ENCODE data around the gene DHRS12.

DHRS12 gene, protein sequence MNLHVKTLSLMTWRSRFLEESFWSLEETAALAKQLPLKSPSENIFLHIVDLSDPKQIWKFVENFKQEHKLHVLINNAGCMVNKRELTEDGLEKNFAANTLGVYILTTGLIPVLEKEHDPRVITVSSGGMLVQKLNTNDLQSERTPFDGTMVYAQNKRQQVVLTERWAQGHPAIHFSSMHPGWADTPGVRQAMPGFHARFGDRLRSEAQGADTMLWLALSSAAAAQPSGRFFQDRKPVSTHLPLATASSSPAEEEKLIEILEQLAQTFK

DNA sequence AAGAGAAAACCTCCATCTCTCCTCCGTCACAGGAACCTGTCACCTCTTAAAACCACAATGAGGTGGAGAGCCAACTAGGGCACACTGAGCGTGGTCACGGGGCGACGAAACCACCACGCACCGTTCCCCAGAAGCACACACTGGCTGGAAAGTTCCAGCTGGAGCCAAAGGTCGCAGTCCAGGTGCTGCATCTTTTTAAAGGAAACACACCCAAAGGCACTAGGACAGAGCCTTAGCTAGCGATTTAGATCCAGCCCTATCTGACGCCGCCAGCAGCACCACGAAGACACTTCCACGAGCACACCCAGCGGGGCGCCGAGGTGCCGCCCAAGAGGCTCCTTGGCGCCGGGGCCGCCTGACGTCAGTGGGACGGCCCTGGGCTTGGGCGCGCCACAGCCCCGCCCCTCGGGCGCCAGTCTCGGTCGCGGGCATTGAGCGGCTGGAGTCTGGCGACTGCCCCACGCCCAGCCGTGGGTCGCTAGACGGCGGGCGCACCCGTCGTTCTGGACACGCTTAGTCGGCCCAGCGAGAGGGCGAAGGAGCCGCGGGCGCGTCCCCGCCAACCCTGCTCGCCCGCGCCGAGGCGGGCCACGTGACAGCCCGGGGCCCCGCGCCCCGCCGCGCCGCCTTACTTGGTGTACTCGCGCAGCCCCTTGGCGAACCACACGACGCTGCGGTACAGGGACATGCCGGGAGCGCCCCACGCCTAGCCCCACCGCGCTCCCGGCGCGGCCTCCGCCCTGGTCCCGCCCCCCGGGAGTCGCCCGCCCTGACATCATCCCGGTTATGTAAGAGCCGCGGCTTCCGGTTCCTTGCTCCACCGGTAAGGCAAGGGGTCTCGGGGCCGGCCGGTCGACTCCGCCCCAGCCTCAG is at the start of gene DHRS12:
Gene DHRS12 (minus strand): TSS at position 742 of the 873 bp plus-strand sequence. CDS start 4,504 bp downstream, outside the sequence.
- DNase-seq (ENCODE audit: low spot score), result peak; percentile 79

DNA sequence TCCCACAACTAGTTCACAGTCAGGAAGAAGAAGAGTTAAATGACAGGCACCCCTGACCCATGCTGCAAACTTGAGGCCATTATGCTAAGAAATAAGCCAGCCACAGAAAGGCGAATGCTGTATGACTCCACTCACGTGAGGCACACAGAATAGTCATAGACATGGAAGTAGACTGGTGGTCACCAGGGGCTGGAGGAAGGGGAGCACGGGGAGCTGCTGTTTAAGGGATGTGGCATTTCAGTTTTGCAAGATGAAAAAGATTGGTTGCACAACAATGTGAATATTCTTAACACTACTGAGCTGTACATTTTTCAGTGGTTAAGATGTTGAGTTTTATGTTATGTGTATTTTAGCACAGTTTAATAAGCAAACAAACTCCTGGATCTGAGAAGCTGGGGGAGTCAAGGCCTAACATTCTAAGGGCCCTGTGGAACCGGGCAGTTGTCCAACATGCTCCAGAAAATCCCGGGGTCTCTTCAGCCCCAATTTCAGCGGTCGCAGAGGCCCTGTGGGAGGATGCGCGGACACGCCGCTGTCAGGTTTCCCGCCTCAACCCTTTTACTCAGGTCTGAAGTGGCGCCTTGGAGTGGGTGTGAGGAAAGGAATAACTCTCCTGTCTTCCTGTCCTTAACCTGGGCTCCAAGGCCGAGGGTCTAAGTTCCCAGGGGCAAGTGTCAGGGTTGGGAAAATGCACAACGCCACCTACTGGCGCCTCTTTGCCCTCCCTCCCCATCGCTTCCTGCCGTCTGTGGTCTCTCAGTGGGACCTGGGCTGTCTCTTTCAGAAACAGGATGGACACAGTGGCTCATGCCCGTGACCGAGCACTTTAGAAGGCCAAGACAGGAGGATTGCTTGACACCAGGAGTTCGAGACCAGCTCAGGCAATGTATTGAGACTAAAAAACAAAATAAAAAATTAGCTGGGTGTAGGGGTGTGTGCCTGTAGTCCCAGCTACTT is 45.5 kb upstream of the DHRS12 start:
- DNase-seq (ENCODE audit: low spot score), result no peak

DNA sequence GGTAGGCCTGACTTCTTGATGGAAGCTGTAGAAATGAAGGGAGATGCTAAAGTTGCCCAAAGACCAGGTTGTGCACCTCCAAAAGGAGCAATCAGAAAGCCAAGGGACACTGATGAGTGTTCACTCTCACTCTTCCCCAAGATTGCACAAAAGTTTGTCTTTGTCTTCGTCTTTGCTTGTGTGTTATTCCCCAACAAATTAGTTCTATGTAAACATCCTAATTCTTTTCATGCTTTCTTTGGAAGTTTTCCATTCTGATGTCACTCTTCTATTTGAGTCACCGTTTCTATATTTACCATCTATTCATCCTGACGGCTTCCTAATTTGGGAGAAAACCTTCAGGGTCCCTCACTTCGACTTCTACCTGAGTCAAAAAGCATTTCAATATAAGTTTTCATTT is 44.7 kb upstream of the DHRS12 start:
- DNase-seq (ENCODE audit: low spot score), result no peak

DNA sequence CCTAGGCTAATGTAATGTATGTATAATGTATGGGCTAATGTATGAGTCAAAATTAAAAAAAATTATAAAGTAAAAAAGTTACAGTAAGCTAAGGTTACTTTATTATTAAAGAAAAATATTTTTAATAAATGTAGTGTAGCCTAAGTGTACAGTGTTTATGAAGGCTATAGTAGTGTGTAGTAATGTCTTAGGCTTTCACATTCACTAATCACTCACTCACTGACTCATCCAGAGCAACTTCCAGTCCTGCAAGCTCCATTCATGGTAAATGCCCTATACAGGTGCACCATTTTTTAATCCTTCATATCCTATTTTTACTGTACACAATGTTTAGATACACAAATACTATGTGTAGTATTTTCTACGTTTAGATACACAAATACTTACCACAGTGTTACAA is 42.8 kb upstream of the DHRS12 start:
- no peak for DNase-seq (ENCODE audit: low spot score)

DNA sequence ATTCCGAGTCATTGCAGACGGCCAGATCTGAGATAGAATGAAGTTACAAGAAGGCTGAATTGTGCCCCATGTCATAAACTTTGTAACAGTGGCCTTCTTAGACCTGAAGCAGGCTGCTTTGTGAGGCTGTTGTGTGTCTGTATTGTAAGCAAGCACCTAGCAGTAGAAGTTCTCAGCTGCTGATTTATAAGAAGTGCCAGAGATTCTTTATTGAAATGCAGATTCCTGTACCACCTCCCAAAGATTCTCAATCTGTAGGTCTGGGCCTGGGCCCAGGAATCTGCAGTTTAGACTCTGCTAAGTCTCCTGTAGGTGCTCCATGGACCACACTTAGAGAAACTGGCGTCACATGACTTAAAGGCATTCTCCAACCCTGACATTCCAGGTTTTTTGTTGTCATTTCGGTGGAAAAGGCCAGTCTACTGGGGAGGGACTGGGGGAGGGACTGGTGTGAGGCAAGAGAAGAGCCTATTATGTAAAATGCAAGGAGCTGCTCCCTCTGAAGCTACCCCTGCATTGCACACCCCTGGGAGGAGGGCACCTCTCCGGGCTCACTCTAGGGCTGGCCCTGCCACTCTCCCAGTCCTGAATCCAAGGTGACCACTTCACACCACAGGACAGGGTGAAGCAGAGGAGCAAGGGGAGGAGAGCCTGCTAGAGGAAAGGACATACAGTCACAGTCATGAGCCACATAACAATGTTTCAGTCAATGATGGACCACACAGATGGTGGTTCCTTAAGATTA is 41.8 kb upstream of the DHRS12 start:
- no peak for DNase-seq (ENCODE audit: low spot score)

DNA sequence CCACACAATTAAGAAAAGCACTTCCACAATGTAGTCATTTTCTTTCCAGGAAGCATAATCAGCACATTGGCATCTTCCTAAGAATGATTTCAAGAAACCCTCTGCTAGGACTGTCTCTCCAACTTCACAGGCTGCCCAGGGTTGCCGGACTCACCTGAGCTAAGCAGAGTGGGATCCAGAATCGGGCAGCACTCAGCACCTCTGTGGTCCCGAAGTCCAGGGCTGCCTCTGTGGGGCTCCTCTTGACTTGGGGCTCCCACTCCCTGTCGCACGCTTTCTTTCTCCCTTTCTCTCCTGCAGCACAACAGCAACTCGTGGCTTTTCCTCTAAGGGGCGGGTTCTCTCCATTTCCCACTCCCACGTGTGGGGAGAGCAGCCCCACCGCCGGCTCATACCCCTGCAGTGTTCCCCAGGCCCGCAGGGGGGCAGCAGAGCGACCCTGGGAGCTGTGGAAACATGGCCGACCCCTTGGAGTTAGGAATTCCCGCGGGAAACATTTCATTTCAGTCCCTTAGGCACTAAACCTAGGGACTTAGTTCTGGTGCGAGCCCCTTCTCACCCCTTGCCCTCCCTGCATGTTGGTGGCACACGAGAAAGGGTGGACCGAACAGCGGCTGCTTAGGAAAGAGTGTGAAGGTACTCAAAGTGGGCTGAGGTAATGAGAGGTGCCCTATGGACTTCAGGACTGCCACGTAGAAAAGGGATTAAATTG is 41.1 kb upstream of the DHRS12 start, which contains the start of gene TMEM272:
Gene TMEM272 (minus strand): TSS at position 316 of the 712 bp plus-strand sequence. CDS start 6,647 bp downstream, outside the sequence.
- DNase-seq (ENCODE audit: low spot score), result peak; percentile 41

DNA sequence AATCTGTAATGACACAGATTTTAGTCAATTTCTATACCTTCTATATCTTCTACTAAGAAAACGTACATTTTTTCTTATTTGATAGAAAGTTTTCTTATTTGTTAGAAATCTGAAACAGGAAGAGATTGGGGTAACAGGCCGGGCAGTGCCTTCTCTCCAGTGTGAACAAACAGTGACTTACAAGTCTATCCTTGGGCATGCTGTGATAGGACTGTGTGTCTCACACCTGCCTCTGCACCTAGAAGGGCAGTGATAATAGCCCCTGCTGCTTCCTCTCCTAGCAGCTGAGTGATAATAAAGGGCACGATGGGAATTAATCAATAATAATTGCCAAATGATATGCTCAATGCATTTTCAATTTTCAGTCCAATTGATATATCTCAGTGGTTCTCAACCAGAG is 39.6 kb upstream of the DHRS12 start:
- no peak for DNase-seq (ENCODE audit: low spot score)

DNA sequence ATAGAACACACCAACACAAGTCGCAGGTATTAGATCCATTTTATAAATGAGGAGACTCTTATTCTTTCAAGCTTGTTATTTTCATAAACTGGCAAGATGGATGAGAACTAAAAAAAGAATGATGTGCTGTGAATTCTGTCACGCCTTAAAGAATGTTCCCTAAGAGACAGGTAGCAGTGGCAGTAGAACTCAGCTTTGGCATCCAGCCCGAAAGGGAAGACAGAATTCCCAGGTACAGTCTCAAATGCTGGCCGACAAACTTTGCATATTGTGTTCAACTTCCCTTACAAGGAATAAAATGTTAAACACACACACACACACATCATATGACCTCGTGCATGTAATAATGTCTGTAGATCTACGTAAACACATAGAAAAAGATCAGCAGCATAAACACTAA is 37.8 kb upstream of the DHRS12 start:
- no peak for DNase-seq (ENCODE audit: low spot score)

DNA sequence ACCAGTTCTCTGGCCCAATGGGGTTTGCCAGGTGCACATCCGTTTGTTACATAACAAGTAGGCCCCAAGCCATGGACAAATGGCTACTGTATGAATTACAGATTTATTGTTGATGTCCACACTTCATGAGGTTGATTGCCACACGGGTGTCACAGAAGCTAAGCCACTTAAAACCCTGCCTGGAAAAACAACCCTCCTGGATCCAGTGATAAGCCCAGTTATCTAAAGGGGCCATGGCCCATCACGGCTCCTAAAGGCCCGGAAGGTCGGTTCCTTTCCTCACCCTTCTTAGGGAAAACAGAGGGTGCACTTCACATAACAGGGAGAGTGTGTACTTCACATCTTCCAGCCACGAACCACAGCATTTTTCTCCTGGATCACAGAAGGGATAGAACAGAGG is 37.0 kb upstream of the DHRS12 start:
- no peak for DNase-seq (ENCODE audit: low spot score)

DNA sequence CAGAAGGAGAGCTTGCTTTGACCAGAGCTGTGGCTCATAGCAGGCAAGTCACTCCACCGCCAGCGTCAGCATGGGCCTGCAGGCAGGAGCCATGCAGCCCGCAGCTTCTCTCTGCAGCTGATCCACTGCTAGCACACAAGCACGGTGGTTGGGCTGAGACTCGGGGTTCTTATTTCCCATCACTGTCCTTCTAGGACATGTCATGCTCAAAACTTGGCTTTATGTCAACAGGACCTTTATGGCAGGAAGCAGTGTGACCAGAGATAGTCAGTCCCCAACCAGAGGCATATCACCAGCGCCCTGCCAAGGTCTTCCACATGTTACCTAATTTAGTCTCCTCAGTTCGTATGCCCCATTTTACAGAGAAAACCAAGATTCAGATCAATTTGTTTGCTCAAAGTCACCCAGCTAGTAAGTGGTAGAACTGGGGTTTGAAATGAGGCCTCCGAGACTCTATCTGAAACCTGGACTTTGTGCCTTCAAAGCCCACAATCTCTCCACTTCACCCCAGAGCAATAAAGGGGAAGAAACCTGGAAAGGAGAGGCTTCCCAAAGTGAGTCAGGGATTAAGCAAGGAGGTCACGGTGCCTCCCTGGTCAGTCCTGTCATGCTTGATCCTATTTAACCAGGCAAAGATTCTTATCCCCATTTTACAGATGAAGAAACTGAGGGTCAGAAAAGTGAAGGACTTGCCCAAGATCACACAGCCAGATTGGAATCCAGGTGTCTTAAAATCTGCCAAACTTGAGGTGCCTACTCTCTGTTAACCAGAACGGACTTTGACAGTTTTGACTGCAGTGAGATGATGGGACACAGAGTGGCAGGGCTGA is 36.0 kb upstream of the DHRS12 start:
- no peak for DNase-seq (ENCODE audit: low spot score)

DNA sequence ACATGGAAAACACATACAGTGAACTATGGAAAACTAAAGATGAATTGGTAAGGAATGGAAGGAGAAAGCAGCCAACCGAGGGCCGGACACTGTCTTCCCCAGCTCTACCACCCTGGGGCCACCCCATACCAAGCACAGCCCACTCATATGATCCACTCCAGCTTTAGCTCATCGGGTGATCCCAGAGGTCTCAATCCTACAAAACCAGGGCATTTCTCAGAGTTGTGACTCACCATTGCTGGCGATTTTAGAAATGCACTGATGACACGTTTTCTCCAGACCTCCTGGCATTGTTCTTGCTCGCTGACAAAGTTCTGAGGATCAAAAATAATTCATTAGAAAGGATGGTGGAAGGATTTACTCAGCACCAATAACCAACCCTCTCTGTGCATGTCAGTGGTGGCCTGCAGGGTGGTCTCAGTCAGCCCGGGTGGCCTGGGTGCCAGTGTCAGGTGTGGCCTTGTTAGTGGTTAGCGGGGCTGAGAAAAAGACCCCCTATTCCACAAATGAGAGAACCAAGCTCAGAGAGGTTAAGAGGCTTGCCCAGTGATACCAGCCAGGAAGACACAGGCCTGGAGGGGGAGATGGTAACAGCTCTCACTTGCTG is 34.4 kb upstream of the DHRS12 start:
- DNase-seq (ENCODE audit: low spot score), result no peak

DNA sequence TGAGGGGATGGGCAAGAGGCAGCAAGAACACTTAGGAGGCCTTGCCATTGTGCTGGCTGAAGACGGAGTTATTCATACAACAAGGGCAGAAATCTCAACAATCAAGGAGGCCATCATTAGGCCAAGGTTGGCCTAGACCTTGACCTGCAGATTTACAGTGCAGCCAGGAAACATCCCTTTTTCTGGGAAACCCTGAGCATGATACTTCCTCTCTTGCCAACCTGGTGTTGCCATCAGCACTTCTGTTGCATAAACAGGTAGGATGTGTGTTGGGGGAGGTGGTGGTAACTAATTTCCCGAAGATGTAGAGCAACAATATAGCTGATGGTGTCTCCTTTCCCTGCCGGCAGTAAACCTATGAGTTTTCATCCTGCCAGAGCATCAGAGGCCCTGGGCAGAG is 33.1 kb upstream of the DHRS12 start:
- DNase-seq (ENCODE audit: low spot score), result no peak

DNA sequence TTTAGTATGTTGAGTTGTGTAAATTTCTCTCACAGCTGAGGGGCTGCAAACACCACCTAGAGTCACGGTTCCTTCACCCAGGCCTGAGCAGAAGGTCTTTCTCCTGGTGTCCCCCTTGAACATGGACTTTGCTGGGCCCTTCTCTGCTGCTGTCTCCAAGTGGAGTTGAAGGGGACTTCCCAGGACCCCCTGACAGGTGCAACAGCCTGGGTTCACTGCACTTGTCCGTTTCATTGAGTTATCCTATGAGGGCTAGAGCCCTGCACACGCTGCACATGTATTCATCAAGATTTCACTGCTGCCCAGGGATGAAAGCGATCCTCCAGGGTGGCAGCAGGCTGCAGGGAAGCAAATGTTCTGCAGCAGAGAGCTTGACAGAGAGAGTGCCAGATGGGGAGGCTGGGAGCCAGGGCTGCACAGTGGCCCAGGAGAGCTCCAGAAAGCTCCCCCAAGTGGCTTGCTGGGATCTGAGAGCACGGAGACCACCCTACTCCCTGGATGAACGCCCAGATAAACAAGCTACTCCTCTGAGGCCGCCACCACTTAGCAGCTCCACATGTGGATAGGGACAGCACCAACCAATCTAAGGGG is 30.7 kb upstream of the DHRS12 start:
- DNase-seq (ENCODE audit: low spot score), result no peak

DNA sequence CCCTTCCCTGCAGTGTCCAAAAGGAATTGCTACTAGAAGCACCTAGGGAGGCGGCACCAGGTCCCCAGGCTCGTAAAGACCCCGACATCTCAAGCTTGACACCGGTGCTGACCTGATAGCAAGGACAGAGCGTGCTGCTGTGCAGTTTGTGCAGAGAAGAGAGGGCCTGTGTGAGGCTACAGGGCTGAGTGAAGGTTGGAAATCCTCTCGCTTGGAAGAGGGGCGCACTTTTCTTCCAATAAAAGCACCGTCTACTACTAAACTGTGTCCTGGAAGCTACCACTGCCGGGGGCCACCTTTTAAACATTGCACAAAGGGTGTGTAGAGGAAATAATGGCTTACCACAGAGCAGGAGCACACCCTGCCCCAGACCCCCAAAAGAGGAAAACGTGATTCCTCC is 30.0 kb upstream of the DHRS12 start:
- no peak for DNase-seq (ENCODE audit: low spot score)

DNA sequence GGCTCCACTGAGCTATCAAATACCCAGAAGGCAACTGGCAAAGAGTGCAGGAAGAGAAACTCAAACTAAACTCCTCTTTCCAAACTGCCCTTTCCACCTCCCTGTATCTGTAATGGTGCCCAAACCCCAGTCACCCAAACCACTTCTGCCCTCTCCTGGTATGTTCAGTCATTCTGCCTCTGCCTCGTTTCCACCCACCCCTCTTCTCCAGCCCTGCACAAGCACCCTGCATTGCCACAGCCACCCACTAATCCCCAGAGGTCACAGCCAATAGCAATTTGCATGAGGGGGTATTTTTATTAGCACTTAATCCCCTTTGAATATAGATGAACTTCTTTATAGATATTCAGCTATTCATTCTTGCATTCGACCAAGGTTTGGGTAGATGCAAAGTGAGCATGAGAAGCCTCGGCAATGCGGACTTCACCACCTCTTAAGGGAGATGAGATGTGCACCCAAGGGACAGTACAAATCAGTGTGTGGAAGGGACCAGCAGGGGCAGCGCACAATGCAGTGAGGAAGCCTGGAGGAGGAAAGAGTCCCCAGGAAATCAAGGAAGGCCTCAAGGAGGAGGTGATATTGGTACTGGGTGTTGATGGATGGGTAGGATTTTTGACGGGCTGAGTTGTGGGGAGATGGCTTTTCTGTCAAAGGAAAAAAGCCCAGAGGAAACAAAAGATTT is 28.6 kb upstream of the DHRS12 start:
- DNase-seq (ENCODE audit: low spot score), result peak; percentile 24

DNA sequence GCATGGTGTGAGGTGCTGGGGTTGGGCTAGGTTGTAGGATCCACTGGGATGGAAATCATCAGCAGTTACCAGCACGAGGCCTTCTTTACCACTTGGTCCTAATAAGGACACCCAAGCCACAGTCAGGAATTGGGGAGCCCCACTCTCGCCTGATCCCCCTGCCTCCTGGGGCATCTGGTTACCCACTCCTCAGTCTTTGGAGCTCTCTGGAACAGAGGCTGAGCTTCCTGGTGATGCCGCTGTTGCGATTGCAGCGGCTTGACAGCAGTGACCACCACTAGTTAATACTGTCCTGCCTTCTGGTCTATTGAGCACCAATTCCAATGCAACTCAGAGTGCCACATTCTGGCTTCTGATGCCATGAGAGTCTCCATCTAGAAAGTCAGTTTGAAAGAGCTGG is 27.6 kb upstream of the DHRS12 start:
- no peak for DNase-seq (ENCODE audit: low spot score)

DNA sequence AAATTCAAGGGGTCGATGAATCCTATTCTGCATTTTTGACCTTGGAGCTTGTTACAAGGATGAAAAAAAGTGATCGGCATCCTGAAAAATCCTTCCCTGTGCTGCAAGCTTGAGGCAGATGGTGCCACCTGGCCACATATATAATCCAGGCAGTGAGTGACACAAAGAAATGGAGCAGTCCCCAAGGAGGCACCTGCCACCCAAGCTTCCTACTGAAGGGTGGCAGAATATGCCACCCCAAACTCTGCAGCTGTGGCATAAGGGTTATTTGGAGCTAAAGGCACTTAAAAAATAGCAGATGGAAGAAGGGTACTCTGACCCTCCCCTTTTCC is 25.6 kb upstream of the DHRS12 start:
- no peak for DNase-seq (ENCODE audit: low spot score)

DNA sequence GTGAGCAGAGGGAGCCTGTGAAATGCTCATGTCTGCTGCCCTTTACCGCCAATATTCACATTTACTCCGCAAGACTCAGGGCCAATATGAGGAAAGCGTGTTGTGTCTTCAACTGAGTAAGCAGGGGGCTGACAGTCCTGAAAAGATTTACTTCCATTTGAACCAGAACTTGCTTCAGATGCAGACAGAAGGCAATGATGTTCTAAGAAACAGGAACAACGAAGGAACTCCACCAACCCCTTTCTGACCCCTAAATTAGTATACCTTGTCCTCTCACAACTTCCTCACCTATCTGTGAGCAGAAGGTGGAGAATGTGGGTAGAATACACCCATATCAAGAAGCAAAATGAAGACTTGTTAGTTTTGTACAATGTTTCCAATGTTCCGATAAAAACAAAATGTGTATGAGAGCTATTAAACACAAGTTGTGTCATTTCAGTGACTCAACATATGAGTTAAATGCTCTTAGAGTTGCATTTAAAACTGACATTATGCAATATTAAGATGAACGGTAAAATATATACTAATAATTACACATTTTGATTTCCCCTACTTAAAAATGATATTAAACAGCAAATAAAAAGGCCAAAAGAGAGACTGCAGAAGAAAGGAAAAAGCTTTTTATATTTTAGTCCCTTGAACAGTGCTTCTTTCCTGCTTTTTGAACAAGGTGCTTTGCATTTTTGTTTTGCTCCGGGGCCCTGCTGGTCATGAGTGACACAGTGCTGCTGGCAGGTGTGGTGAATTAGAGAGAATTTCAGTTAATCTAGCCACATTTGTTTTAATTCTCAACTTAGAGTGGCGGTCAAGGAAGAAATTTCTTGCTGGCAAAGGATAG is 25.0 kb upstream of the DHRS12 start:
- DNase-seq (ENCODE audit: low spot score), result no peak
